NCI-H2081 treated with DMSO at 0.1 percent for 48 hours (cell line): ENCODE data around the gene HEBP2.

Source experiments
- DNase-seq: peaks from one replicate; lab custom pipeline; 2025; lab: John Stamatoyannopoulos, UW

HEBP2 gene

GRCh38 chr6:138454981-138455706, 51.1 kb downstream of the HEBP2 start:
- DNase-seq: no peak

GRCh38 chr6:138455746-138456400, 51.9 kb downstream of the HEBP2 start:
- no peak for DNase-seq

- no peak for DNase-seq
These were observed 52.4 kb downstream of the HEBP2 start for GRCh38 chr6:138456401-138456790.

DNA sequence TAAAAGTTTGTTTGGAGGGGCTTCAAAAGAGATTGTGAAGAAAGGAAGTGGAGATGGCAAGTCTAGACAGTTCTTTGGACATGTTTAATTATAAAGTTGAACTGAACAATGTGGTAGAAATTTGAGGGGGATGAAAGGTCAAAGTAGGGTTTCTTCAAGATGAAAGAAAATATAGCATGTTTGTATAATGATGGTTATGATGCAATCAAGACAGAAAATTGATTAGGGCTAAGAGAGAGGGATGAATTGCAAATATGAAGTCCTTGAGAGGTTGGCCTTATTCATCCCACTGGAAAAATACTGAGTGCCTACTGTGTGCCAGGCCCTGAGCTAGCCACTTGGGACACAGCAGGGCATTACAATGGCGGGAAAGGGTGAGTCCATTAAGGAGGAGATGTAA, 57.6 kb downstream of the HEBP2 start:
- no peak for DNase-seq

- DNase-seq: no peak
These were observed 60.1 kb downstream of the HEBP2 start for GRCh38 chr6:138464085-138464484.

DNA sequence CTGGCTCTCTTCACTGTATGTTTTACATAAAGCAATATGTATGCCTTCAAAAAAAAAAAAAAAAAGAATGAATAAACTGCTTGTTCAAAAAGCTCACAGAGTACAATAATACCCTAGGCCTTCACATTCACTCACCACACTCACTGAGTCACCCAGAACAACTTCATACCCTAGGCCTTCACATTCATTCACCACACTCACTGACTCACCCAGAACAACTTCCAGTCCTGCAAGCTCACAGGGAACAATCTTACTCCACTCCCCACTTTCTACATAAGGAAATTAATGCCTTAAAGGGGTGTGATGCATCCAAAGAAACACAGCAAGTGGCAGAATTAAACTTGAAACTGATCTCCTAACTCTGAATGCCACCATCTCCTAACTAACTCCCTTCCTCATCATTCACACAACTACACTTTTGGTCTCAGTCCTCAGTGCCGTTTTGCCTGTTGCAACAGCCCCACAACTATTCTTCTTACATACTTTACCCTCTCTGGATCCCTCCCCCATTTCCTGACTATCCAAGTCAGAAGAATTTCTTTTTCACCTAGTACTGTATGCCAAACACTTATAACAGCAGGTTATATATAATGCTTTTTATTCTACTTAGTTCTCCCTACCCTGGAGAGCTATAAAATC, 61.1 kb downstream of the HEBP2 start:
- no peak for DNase-seq

DNA sequence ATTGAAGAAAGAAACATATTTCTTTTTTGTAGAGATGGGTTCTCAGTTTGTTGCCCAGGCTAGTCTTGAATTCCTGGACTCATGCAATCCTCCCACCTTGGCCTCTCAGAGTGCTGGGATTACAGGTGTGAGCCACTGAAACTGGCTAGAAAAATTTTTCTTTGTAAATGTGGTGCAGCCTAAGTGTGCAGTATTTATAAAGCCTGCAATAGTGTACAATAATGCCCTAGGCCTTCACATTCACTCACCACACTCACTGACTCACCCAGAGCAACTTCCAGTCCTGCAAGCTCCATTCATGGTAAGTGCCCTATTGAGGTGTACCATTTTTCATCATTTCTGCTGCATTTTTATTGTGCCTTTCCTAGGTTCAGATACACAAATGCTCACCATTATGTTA, 63.9 kb downstream of the HEBP2 start:
- DNase-seq: no peak

GRCh38 chr6:138468320-138469015, 64.4 kb downstream of the HEBP2 start:
- DNase-seq: no peak
